ENCODE measurements around the gene CEPT1.

GRCh38 chr1:111139956-111140679 is at the start of gene CEPT1, which contains the start of gene DRAM2:
- TF ChIP-seq CTCF (IDR thresholded peaks at IDR 0.05) (no peak), POLR2A (IDR thresholded peaks at IDR 0.05) (peak in 1 of 2 donors; percentile 9)

Measured in lower leg skin (tissue), 3 donors.